Left cardiac atrium (tissue), 4 donors: ENCODE results near the gene PLD4. TPM values are rescaled to one million over a fixed set of nuclear protein-coding genes. Genes with fewer than 3 reads are reported as not detected.
A peak's percentile ranks its signal among the peaks of the same experiment; 100 is the strongest.

ENCODE experiments used
- ATAC-seq, 2 donors: fragments of 200-7000 bp; cut with Tn5 transposase; one replicate each; pipeline ENCODE4 v1.9.1; 2020; ENCODE audit warnings: mild to moderate bottlenecking in 2 of 2, moderate library complexity in 2 of 2
- DNase-seq: peaks from one replicate; pipeline ENCODE4 v3.0.0-alpha.2; 2020
- intact Hi-C, 2 donors: fragments of 100-400 bp; cut with DNase I; formaldehyde crosslinking; loops; one replicate each; pipeline versions ENCODE4 v1.14.1 to v1.15.1; 2022 to 2023
- total RNA-seq, 2 donors: library from RNA; stranded (reverse); fragmentation: NEBNext Ultra II Directional; extraction: Animal tissue kit (Norgen Biotek cat#: 25700); gene quantifications; one replicate each; pipeline ENCODE4 v1.2.1, GENCODE V29; 2021
- donor health status: DM: no; HTN: yes; CAD: no.
- donor health status: DM: no; HTN: yes; CAD: no; lungs with severe emphysema.
- donor health status: DM: yes; HTN: yes; CAD: no.
- donor health status: Dilated cardiomyopathy.

The PLD4 gene
- total RNA-seq, 2 donors from 2014 or later, result 0.13 to 0.24 TPM

GRCh38 chr14:104977008-104977680, 52.5 kb downstream of the PLD4 start:
- ATAC-seq (no peak), DNase-seq (peak; percentile 25)
- intact Hi-C loops, result loop anchor here (2.0 to 10.0 kb wide), 4 partner anchors 68 to 308 kb away; no protein-coding TSS in a partner anchor

DNA sequence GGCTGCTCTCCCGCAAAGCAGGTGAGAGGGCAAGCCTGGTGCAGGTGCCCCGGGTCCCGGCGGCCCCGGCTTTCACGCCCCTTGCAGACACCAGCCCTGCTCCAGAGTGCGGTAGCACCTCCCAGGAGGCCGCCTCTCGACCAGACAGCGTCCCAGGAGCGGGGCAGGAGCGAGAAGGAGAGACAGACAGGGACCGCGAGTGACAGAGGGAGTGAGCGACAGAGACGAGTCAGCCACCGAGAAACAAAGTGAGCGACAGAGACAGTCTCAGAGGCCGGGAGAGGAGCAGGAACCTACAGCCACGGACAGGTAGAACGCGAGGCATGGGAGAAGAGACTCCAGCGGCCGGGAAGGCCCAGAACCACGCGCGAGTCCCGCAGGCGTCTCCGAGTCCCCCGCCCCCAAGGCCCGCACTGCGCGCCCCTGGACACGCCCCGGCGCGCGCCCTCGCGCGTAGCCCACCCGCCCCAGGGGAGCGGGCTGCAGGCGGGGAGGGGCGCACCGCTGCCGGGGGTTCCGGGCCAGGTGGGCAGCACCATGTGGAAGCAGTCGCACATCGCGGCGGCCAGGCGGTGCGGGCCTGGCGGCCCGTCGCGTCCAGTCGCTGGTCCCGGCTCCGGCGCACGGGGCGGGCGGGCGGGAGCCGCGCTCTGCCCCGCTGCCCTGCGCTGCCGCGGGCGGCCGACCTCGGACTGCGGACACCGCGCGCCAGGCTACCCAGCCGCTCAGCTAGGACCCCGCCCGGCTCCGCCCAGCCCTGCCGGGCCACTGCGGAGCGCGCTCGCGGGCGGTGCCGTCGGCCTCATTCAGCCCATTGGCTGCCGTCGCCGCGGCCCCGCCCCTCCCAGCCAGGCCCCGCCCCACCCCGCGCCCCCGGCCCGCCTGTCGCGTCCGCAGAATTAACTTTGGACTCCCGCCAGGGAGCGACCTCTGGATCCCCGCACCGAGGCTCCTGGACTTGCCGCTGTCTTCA, 53.3 kb downstream of the PLD4 start, which contains the start of gene AHNAK2:
AHNAK2 (minus strand) TSS at position 694 of the 973 bp plus-strand sequence; CDS start at position 557, 137 bp downstream.
- ATAC-seq, result peak; percentile 77 to 82
- intact Hi-C loops, result loop anchor here (2.0 to 10.0 kb wide), 4 partner anchors 67 to 307 kb away; no protein-coding TSS in a partner anchor
- peak; percentile 89 for DNase-seq

- DNase-seq (peak; percentile 27), ATAC-seq (no peak)
- intact Hi-C loops, result loop anchor here (10.0 kb wide), 2 partner anchors 66 to 306 kb away; no protein-coding TSS in a partner anchor
These were observed 54.3 kb downstream of the PLD4 start for GRCh38 chr14:104978746-104979691.

DNA sequence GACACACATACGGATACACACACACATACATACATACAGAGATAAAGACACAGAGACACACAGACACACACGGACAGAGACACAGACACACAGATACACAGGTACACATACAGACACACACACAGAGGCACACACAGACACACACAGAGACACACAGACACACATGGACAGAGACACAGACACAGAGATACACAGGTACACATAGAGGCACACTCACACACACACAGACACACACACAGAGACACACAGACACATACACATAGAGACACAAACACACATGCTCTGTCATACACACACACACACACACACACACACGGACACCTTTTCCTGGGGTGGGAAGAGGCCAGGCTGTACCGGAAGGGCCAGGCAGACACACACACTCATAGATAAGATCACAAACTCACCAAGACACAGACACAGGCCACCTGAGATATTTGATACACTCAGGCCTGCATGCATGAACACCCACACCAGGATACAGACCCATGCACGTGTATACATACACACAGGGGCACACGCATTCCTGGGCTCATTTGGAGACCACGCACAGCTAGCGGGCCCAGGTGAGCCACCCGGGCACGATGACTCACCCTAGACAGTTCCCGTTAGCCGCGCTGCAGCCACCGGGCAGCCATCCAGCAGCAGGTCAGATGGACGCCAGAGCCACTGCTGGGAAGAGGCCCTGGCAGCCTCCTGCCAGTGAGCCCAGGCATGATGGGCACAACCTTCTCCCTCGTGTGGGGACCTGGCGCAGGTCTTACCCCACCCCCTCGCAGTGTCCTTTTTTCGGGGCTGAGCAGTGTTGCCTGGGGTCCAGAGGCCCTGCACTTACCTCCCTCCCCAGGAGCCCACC, 55.3 kb downstream of the PLD4 start:
- intact Hi-C loops, result loop anchor here (5.0 to 10.0 kb wide), 3 partner anchors 42 to 305 kb away; partner anchors contain the start of gene CDCA4 (in 1 of the 2)
- peak in 1 of 2 donors; percentile 29 for ATAC-seq
- DNase-seq, result peak; percentile 72

GRCh38 chr14:104980611-104981531, 56.2 kb downstream of the PLD4 start:
- ATAC-seq (no peak), DNase-seq (peak; percentile 18)
- intact Hi-C loops, result loop anchor here in 1 of 2 donors (5.0 kb wide), 1 partner anchor 41 kb away; the partner anchor contains the start of gene CDCA4

DNA sequence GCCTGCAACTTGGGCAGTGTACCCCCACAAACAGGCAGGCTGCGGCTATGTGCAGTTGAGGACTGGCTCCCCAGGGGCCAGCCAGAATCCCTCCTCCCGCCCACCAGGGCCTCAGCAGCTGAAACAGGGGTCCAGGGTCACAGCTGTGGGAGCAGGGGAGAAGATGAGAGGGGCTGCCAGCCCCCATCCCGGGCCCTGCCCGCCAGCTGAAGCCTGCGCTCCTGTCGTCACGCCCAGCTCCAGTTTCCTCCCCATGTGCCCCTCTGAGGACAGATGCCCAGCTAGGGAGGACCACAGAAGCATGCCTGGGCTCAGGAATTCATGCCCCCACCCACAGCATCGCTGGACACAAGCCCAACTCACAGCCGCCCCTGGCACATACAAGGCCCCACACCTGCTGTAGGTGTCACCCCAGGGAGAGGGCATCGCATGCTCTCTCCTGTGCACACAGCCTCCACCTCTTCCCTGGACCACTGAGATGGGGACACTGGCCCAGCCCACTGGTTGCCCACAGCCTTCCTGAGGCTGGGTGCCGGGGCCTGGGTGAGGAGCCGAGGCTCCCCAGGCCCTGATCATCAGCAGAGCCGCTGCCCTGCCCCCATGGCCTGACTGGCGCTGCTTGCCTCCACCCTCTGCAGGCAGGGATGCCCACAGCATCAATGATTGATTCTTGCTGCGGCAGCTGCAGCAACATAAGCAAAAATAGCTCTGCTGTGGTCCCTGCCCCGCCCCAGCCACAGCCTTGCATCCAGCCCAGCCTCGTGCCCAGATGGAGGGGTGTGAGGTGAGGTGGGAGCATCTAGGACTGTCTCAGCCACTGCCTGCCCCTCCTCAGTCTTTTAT, 57.2 kb downstream of the PLD4 start:
- DNase-seq (peak; percentile 13), ATAC-seq (no peak)
- intact Hi-C loops, result loop anchor here in 1 of 2 donors (5.0 kb wide), 1 partner anchor 40 kb away; the partner anchor contains the start of gene CDCA4

DNA sequence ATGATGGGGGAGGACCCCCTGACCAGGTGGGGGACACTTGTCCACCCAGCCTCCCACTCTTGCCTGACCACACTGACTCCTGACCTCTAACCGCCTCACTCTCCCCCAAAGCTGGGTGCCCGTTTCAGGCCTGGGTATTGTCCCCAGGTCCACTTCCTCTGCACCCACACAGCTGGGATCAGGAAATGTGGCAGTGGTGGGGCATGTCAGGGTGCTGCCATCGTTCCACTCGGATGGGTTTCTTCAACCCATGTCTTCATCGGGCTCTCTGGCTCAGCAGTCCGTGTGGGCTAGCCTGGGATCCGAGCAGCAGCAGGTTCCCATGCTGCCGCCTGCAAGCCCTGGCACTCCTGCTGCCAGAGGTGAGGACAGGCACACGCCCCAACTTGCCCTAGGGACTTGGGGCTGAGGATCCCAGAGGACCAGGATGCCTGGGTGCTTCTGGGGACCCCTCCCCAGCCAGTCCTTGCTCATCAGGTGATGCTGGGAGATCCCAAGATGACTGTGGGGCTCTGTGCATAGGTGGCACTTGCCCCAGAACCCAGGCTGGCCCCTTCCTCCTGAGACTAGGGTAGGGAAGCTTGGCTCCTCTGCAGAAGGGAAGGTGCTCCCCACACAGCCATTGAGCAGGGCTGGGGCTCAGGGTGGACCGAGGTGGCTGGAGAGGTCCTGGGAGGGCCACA, 58.0 kb downstream of the PLD4 start:
- intact Hi-C loops, result loop anchor here in 1 of 2 donors (5.0 kb wide), 1 partner anchor 40 kb away; the partner anchor contains the start of gene CDCA4
- DNase-seq (peak; percentile 12), ATAC-seq (no peak)

Other genes with a start within 250 kb of the PLD4 start
- gene INF2, start 235.3 kb upstream of the PLD4 start, total RNA-seq, result 10 to 100 TPM; 44.4 to 44.7 TPM
- 100 to 1,000 TPM in 1 of 2 donors, 10 to 100 TPM in 1; 86.2 to 102 TPM for gene ADSS1, start 200.7 kb upstream of the PLD4 start, total RNA-seq
- gene SIVA1, start 171.7 kb upstream of the PLD4 start, total RNA-seq, result 10 to 100 TPM; 67.6 to 68.7 TPM
- 100 to 1,000 TPM; 113 to 127 TPM for gene AKT1, start 129.1 kb upstream of the PLD4 start, total RNA-seq
- 1 to 10 TPM; 5.2 to 8.1 TPM for gene ZBTB42, start 123.8 kb upstream of the PLD4 start, total RNA-seq
- 10 to 100 TPM; 12.4 to 17.2 TPM for gene CEP170B, start 59.6 kb upstream of the PLD4 start, total RNA-seq
- gene AHNAK2, start 53.5 kb downstream of the PLD4 start, total RNA-seq, result 1 to 10 TPM; 7.1 to 9.7 TPM
- gene CLBA1, start 60.9 kb downstream of the PLD4 start, total RNA-seq, result 1 to 10 TPM; 1.9 TPM
- 1 to 10 TPM; 3.2 to 3.3 TPM for gene CDCA4, start 96.2 kb downstream of the PLD4 start, total RNA-seq
- 1 to 10 TPM; 1.1 to 2.1 TPM for gene GPR132, start 140.6 kb downstream of the PLD4 start, total RNA-seq
- gene JAG2, start 243.9 kb downstream of the PLD4 start, total RNA-seq, result 10 to 100 TPM; 22.4 to 25.5 TPM